Left lobe of liver (tissue), 2 donors: ENCODE results near the gene LIN54. TPM values are rescaled to one million over a fixed set of nuclear protein-coding genes. Genes with fewer than 3 reads are reported as not detected.
A peak's percentile ranks its signal among the peaks of the same experiment; 100 is the strongest.
"Not testable (repeated sequence)": the region's sequence is repeated elsewhere in the genome, so short reads cannot be mapped to it uniquely, and the experiment has no call there.

Experiments
- ATAC-seq: fragments of 200-7000 bp; cut with Tn5 transposase; one replicate; pipeline ENCODE4 v1.9.1; 2020; ENCODE audit warnings: mild to moderate bottlenecking, moderate library complexity
- DNase-seq: peaks from one replicate; pipeline ENCODE4 v3.0.0-alpha.2; 2020; ENCODE audit warnings: low spot score
- total RNA-seq: library from RNA; stranded (reverse); gene quantifications from one replicate; pipeline ENCODE4 v1.2.1, GENCODE V29; 2021
- donor health status: DM: no; HTN: no; CAD: no; lungs with moderate emphysema.
- donor health status: DM: no; HTN: yes; CAD: no.

LIN54 gene
- total RNA-seq, 1 donor from 2014 or later = 5.7 TPM

DNA sequence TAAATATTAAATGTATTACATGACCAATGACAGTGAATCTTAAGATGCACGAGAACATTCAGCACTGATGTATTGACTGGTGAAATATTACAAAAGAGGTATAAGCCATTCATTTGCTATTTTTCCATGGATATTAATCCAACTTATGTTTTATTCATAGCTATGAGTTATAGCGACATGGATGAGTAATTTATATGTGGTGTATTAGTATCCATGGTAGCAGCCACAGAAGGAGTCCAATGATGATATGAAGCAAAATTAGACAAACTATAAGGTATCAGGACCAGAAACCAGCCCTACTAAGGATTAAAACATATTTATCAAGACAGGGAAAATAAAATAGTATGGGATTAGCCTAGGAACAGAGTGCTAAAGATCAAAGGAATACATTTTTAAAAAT lies 59.4 kb downstream of the LIN54 start:
- ATAC-seq = no peak
- no peak for DNase-seq

DNA sequence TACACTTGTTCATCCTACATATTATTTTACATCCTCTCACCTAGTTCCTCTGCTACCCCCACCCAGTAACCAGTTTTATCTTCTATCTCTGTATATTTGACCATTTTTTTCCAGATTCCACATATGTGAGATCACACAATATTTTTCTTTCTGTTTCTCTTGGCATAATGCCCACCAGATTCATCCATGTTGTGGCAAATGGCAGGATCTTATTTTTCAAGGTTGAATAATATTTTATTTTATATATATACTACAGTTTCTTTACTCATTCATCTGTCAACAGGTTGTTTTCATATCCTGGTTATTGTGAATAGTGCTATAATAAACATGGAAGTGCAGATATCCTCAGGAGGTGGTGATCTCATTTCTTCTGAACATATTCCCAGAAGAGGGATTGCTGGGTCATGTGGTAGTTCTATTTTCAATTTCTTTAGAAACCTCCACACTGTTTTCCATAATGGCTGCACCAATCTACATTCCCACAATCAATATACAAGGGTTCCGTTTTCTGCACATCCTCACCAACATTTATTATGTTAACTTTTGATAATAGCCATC lies 61.9 kb downstream of the LIN54 start:
- no peak for ATAC-seq
- no peak for DNase-seq

GRCh38 chr4:82947498-82947897 lies 63.1 kb downstream of the LIN54 start:
- ATAC-seq (no peak), DNase-seq (no peak)

DNA sequence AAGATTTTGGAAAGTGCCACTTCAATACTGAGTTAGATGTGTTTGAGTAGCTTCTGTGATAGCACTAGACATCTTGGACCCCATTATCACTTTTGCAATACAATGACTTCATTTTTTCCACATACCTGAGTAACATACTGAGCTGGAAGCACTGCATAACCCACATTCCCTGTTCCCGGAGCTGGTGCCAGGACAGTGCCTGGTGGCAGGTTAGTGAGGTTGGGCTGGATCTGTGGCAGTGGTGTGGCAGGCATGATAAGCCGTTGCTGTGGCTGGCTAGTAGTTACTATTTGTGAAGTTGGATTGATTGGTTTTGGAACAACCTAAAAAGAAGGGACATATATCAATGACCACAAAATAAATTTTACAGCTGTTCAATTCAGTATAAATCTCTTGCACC lies 71.2 kb downstream of the LIN54 start:
- ATAC-seq = no peak
- DNase-seq = no peak

- ATAC-seq = no peak
- DNase-seq = no peak
Measured at GRCh38 chr4:82934441-82934840, 76.2 kb downstream of the LIN54 start.

DNA sequence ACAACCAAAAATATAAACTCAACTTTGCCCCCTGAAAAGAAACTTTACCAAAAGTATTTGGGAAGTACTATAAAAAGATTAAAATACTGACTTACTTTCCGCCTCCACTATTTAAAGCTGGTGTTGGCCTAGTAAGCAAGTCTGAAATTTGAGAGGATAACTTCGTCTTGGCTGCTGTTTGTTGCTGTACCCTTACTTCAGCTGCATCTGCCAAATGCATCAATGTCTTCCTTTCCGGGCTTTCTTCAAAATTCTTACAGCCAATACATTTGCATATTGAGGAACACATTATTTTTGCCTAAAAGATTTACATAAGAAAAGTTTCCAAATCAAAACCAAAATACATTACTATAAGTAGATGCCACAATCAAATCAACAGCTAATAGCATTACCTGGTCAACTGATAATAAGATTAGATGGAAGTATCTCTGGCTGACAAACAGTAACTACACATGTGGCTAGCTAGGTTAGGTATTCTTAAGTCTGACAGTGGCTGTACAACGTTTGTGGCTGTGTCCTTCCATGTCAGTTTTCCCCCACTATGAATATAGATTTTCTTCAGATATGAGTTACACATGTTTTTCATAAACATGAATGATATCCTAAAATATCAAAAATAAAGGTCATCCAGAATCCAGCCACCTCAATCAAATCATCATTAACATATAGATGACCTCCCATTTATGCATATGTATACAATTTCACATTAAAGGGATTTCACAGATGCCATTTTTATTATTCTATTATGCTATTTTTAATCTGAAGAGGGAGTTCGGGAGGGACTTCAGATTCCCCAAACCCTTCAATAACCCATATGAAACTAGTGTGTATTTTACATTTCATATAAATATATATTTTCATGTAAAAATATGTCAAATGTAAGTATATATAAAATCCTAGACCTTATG lies 79.5 kb downstream of the LIN54 start:
- ATAC-seq = no peak

DNA sequence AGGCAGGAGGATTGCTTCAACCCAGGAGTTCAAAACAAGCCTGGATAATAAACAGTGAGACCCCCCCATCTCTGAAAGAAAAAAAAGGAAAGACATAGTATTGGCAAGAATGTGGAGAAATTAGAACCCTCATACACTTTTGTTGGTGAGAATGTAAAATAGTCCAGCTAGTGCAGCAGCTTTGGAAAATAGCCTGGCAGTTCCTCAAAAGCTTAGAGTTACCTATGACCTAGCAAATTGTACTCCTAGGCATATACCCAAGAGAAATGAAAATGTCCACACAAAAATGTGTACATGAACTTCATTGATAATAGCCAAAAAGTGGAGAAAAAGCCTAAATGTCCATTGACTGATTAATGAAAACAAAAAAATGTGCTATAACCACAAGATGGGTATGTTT lies 88.8 kb downstream of the LIN54 start:
- no peak for DNase-seq
- no peak for ATAC-seq

More for the DNA sequence above, 79.5 kb downstream of the LIN54 start:
- DNase-seq = no peak

GRCh38 chr4:82919386-82919785 lies 91.2 kb downstream of the LIN54 start:
- no peak for DNase-seq
- no peak for ATAC-seq

GRCh38 chr4:82918091-82918490 lies 92.5 kb downstream of the LIN54 start:
- no peak for DNase-seq
- no peak for ATAC-seq

DNA sequence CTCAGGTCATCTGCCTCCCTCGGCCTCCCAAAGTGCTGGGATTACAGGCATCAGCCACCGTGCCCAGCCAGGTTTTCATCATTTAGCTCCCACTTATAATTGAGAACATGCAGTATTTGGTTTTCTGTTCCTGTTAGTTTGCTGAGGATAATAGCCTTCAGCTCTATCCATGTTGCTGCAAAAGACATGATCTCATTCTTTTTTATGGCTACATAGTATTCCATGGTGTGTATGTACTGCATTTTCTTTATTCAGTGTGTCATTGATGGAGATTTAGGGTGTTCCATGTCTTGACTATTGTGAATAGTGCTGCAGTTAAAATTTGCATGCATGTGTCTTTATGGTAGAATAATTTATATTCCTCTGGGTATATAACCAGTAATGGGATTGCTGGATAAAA lies 96.7 kb downstream of the LIN54 start:
- ATAC-seq, DNase-seq: not testable (repeated sequence)

- DNase-seq (no peak), ATAC-seq (no peak)
Measured at GRCh38 chr4:82913305-82913704, 97.3 kb downstream of the LIN54 start.

GRCh38 chr4:82909326-82909725 lies 101.3 kb downstream of the LIN54 start:
- DNase-seq (no peak), ATAC-seq (no peak)

DNA sequence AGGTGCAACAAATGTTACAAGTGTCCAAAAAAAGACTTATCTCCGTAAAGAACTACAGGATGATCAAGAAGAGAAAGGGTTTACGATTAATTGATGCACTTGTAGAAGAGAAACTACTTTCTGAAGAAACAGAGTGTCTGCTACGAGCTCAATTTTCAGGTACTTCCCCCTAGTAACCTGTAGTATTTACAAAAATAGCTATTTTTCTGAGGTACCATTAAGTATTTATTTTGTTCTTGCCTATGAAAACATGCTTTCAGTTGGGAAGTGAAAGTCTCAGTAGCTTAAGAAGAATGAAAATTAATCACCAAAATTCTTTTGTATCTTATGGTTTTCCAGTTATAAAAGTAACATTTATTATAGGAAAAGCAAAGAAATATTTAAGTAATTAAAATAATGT lies 104.2 kb downstream of the LIN54 start:
- ATAC-seq (no peak), DNase-seq (no peak)

DNA sequence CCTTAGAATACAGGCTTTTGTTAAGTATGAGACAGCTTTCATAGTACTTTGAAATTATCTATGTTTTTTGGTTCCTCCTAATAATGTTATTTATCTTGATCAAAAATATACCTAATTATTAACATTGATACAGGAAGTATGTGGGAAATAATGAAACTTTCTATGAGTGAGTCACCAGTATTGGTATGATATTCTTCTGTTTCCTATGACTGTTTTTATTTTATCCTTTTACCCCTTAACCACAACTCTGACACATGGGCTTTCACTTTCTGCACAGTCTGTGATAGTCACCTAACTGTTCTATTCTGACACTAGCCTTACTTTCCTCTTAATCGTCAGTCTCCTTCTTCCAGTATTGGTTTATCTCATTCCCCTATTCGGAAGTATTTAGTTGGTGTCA lies 105.4 kb downstream of the LIN54 start:
- ATAC-seq (no peak), DNase-seq (no peak)

GRCh38 chr4:82903737-82904136 lies 106.9 kb downstream of the LIN54 start:
- no peak for DNase-seq

GRCh38 chr4:82901183-82901718 lies 109.4 kb downstream of the LIN54 start:
- ATAC-seq (no peak), DNase-seq (no peak)

More at GRCh38 chr4:82903737-82904136, 106.9 kb downstream of the LIN54 start:
- no peak for ATAC-seq

DNA sequence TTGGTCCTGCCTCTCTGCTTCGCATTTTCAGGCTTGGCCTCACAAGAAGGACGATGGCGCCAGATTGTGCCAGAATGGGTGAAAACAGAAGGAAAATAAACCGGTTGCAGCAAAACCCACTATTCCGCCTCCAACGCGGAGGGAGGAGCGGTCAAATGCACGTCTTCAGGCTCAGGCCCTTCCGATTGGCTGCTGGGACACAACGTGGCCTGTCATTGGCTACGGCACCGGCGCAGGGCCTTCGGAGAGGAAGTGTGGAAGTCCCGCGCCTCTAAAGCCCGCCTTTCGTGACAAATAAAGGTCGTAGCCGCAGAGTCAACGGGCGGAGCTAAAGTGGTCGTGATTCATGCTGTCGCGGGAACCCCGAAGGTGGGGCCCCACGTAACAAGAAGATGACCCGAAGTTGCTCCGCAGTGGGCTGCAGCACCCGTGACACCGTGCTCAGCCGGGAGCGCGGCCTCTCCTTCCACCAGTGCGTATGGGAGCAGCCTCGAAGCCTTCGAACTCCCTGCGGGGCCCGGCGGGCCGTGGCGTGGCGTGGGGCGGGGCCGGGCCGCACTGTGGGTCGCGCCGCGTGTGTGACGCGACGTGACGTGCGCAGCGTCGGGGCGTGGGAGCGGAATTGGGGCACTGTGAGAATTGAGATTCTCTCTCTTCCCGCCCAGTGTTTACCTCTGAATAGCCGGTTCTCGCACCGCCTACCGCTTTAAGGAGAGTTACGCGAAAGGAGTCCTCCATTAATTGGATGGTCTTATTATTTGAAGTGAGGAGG lies 110.0 kb downstream of the LIN54 start, which contains the start of gene THAP9:
Gene THAP9, plus strand, starts transcription at position 325 of the 772 bp plus-strand sequence. Its CDS starts 68 bp downstream, at position 393.
- ATAC-seq (peak; percentile 93), DNase-seq (peak; percentile 99)

GRCh38 chr4:82900066-82900410 lies 110.6 kb downstream of the LIN54 start:
- DNase-seq (no peak), ATAC-seq (peak; percentile 17)

- ATAC-seq (no peak), DNase-seq (no peak)
Measured at GRCh38 chr4:82899374-82900065, 111.1 kb downstream of the LIN54 start.

DNA sequence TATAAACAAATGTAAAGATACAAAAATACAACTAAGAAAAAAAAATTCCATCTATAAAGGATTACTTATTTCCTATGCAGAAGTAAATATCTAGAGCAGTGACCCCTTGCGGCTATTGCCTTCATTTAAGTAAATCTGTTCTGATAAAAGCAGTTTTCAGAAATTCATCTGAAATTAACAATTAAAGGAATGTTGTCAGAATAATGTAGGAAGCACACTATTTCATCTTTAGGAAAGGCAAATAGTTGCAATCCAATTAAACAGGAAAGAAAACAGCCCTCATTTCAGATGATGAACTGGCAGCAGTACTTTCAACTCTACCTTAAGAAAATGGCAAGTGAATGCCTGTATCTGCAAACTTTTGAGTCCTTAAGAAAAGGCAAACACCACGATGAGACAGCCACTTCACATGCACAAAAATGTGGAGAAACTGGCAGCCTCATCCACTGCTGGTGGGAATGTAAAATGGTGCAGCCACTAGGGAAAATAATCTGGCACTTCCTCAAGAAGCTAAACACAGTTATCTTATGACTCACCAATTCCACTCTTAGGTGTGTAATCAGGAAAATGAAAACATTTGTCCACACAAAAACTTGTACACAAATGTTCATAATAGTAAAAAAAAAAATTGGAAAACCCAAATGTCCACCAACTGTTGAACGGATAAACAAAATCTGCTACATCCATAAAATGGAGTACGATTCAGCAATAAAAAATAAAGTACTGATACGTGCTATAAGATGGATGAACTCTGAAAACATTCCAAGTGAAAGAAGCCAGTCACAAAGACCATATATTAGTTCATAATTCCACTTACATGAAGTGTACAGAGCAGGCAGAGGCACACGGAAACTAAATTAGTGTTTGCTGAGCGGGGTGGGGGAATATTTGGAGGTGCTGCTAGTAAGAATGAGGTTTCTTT lies 112.0 kb downstream of the LIN54 start:
- DNase-seq (no peak), ATAC-seq (no peak)
